HCT116 (cell line): Measurements from ENCODE around the gene CNTFR. TPM values are rescaled to one million over a fixed set of nuclear protein-coding genes. Genes with fewer than 3 reads are reported as not detected.

ENCODE experiments used
- ATAC-seq: fragments of 200-7000 bp; cut with Tn5 transposase; 2 replicates; pipeline ENCODE4 v1.9.1; 2020; ENCODE audit warnings: mild to moderate bottlenecking, moderate library complexity
- BruUV-seq: library from RNA; stranded (reverse); fragments of 400-500 nt; replicated peaks from 2 replicates; lab custom pipeline; 2021; lab: Mats Ljungman, UMichigan
- CTCF ChIA-PET: fragments of 300-600 bp; sonication (Branson Sonifier 250); formaldehyde crosslinking; loops from one replicate; lab custom pipeline; 2021; ENCODE audit warnings: antibody characterized with exemption; lab: Charles Lee
- POLR2A ChIA-PET: fragments of 300-600, 350-600 bp; sonication (Branson Sonifier 250); formaldehyde crosslinking; loops from one replicate; lab custom pipeline; 2021; ENCODE audit warnings: antibody characterized with exemption; lab: Charles Lee
- RAD21 ChIA-PET, 2 experiments: fragments of 300-600 bp; sonication (Branson Sonifier 250); formaldehyde crosslinking; loops; one replicate each; lab custom pipeline; 2023; ENCODE audit warnings: low total read pairs in 2 of 2; ENCODE audit not compliant: uncharacterized antibody in 2 of 2, unreplicated experiment in 2 of 2, low non-redundant PET in 1 of 2; lab: Charles Lee
- DNase-seq: peaks from one replicate; pipeline ENCODE4 v3.0.0-alpha.2; 2010; ENCODE audit warnings: low read depth, low spot score
- H2AFZ ChIP-seq: fragments of 200-600 bp; shearing (Covaris generic), sonication (generic); 2 replicates; pipeline ENCODE4 v1.6.1; 2017; ENCODE audit warnings: low read depth, mixed run types, mixed read lengths, antibody characterized with exemption, low read length; ENCODE audit not compliant: poor library complexity, severe bottlenecking
- H3K27ac ChIP-seq: 2 replicates; pipeline ENCODE4 v1.5.1; 2012; ENCODE audit warnings: low read depth, low read length
- H3K27me3 ChIP-seq: fragments of 200-600 bp; sonication (generic); 2 replicates; pipeline ENCODE4 v1.6.1; 2016; ENCODE audit warnings: mixed run types, low read length, mixed read lengths; ENCODE audit not compliant: insufficient read depth
- H3K36me3 ChIP-seq, 2 experiments: fragments of 200-500 bp in 1 of 2; fragments of 200-600 bp in 1 of 2; sonication (Bioruptor generic) in 1 of 2; sonication (generic) in 1 of 2; 2 replicates each; pipeline versions ENCODE4 v1.5.1 to v1.6.1; 2014 to 2016; ENCODE audit warnings: low read length in 2 of 2, inconsistent platforms in 1 of 2, mixed read lengths in 1 of 2, mixed run types in 1 of 2; ENCODE audit not compliant: insufficient read depth in 2 of 2, control insufficient read depth in 1 of 2
- H3K4me1 ChIP-seq, 2 experiments: fragments of 200-600 bp in 1 of 2; sonication (generic) in 1 of 2; 2 replicates each; pipeline versions ENCODE4 v1.5.1 to v1.6.1; 2012 to 2017; ENCODE audit warnings: low read length in 2 of 2, inconsistent platforms in 1 of 2, mild to moderate bottlenecking in 1 of 2, mixed read lengths in 1 of 2, mixed run types in 1 of 2, moderate library complexity in 1 of 2; ENCODE audit not compliant: insufficient read depth in 2 of 2, control insufficient read depth in 1 of 2
- H3K4me2 ChIP-seq: fragments of 200-600 bp; sonication (generic); 2 replicates; pipeline ENCODE4 v1.6.1; 2017; ENCODE audit warnings: mixed run types, low read length, mixed read lengths
- H3K4me3 ChIP-seq, 2 experiments: fragments of 200-600 bp in 1 of 2; sonication (generic) in 1 of 2; replicated peaks in 1 of 2; 2 replicates each; pipeline ENCODE4 v1.5.1; 2011 to 2016; ENCODE audit warnings: low read length in 2 of 2, control low read depth in 1 of 2, low read depth in 1 of 2, mild to moderate bottlenecking in 1 of 2, mixed read lengths in 1 of 2, mixed run types in 1 of 2
- H3K79me2 ChIP-seq: fragments of 200-600 bp; sonication (generic); 2 replicates; pipeline ENCODE4 v1.6.1; 2017; ENCODE audit warnings: mild to moderate bottlenecking, mixed run types, low read length, moderate library complexity, mixed read lengths; ENCODE audit not compliant: insufficient read depth
- H3K9ac ChIP-seq: fragments of 200-600 bp; sonication (generic); 2 replicates; pipeline ENCODE4 v1.6.1; 2016; ENCODE audit warnings: low read length, mixed read lengths
- H3K9me2 ChIP-seq: fragments of 200-600 bp; sonication (generic), shearing (Covaris generic); 2 replicates; pipeline ENCODE4 v1.6.1; 2017; ENCODE audit warnings: mixed run types, mild to moderate bottlenecking, moderate library complexity; ENCODE audit not compliant: insufficient read depth
- H3K9me3 ChIP-seq, 2 experiments: fragments of 200-500 bp in 1 of 2; fragments of 200-600 bp in 1 of 2; sonication (Bioruptor generic) in 1 of 2; sonication (generic) in 1 of 2; 2 replicates each; pipeline ENCODE4 v1.6.1; 2014 to 2017; ENCODE audit warnings: low read length in 2 of 2, mixed read lengths in 2 of 2, inconsistent platforms in 1 of 2, low read depth in 1 of 2, mild to moderate bottlenecking in 1 of 2, mixed run types in 1 of 2, moderate library complexity in 1 of 2; ENCODE audit not compliant: control insufficient read depth in 1 of 2, insufficient read depth in 1 of 2
- H4K20me1 ChIP-seq: fragments of 200-600 bp; sonication (generic), shearing (Covaris generic); 2 replicates; pipeline ENCODE4 v1.6.1; 2017; ENCODE audit warnings: mixed run types, mild to moderate bottlenecking, moderate library complexity; ENCODE audit not compliant: insufficient read depth
- POLR2A ChIP-seq: IDR thresholded peaks from 2 replicates; pipeline ENCODE4 v1.7.0; 2011; ENCODE audit warnings: borderline replicate concordance; ENCODE audit not compliant: insufficient read depth, insufficient read length; ENCODE audit errors: extremely low read depth
- POLR2AphosphoS5 ChIP-seq: IDR thresholded peaks from 2 replicates; pipeline ENCODE4 v1.6.1; 2011; ENCODE audit warnings: mild to moderate bottlenecking, low read depth, low read length, moderate library complexity
- SRF ChIP-seq: IDR thresholded peaks from 2 replicates; pipeline ENCODE4 v1.6.1; 2012; ENCODE audit warnings: low read depth
- ZBTB33 ChIP-seq: IDR thresholded peaks from 2 replicates; pipeline ENCODE4 v1.6.1; 2011; ENCODE audit warnings: mild to moderate bottlenecking, low read length, moderate library complexity; ENCODE audit not compliant: insufficient replicate concordance; ENCODE audit errors: extremely low read depth
- intact Hi-C: fragments of 100-400 bp; cut with micrococcal nuclease; formaldehyde crosslinking; loops from 2 replicates; pipeline ENCODE4 v1.10.0; 2022
- total RNA-seq: library from RNA; stranded (reverse); gene quantifications from one replicate; pipeline ENCODE4 v1.2.1, GENCODE V29; 2021; ENCODE audit not compliant: unreplicated experiment

Gene CNTFR
- total RNA-seq, 1 experiment from 2014 or later: not detected

- POLR2A ChIA-PET: no interaction called here
Observed at GRCh38 chr9:34520505-34521385, 68.8 kb downstream of the CNTFR start.

More at GRCh38 chr9:34520505-34521385, 68.8 kb downstream of the CNTFR start:
- H3K9ac ChIP-seq: no peak overlapping the region
- H3K9me3 ChIP-seq: no peaks in the 10 kb centered on the region
- H3K36me3 ChIP-seq: no peaks in the 10 kb centered on the region
- CTCF ChIA-PET: interaction anchor here (1.6 to 1.9 kb wide), 2 partner anchors 26 to 27 kb away, joined by 4 to 8 read pairs; no protein-coding TSS in a partner anchor
- DNase-seq: no peak
- no peak overlapping the region for H3K4me2 ChIP-seq
- no peak overlapping the region for H3K27ac ChIP-seq
- no peak for TF ChIP-seq POLR2A
- no peak for TF ChIP-seq POLR2AphosphoS5
- no peak for TF ChIP-seq SRF
- no peak for TF ChIP-seq ZBTB33
- intact Hi-C loops: no loop called here
- RAD21 ChIA-PET: no interaction called here
- peaks cover 8 to 17% of the 10 kb centered on the region in 2 experiments; a peak in 3 of 4 replicates for H3K4me1 ChIP-seq
- no peak overlapping the region for H3K4me3 ChIP-seq
- no peak for ATAC-seq
- no peak overlapping the region for H2AFZ ChIP-seq
- H4K20me1 ChIP-seq: no peaks in the 10 kb centered on the region
- BruUV-seq: no TSS peak
- no peaks in the 10 kb centered on the region for H3K9me2 ChIP-seq
- no peaks in the 10 kb centered on the region for H3K79me2 ChIP-seq
- H3K27me3 ChIP-seq: peaks cover 6% of the 10 kb centered on the region; the same call in 1 of the 2 replicates
